OCI-LY1 (cell line): ENCODE measurements around the gene HMCN2.
"Not testable (repeated sequence)": the region's sequence is repeated elsewhere in the genome, so short reads cannot be mapped to it uniquely, and the experiment has no call there.

Experiments used
- H2AFZ ChIP-seq: fragments of 200-600 bp; sonication (generic), shearing (Covaris generic); 2 replicates; pipeline ENCODE4 v1.6.0; 2014; ENCODE audit warnings: antibody characterized with exemption, mild to moderate bottlenecking, low read length
- H3F3A ChIP-seq: fragments of 200-600 bp; sonication (generic), shearing (Covaris generic); 2 replicates; pipeline ENCODE4 v1.6.0; 2014; ENCODE audit warnings: mild to moderate bottlenecking, antibody characterized with exemption, low read length, moderate library complexity; ENCODE audit not compliant: insufficient read depth
- H3K27ac ChIP-seq: fragments of 200-600 bp; sonication (generic); 2 replicates; pipeline ENCODE4 v1.5.1; 2014; ENCODE audit warnings: low read length, mixed run types, mild to moderate bottlenecking, low read depth; ENCODE audit not compliant: poor library complexity, severe bottlenecking
- H3K27me3 ChIP-seq: fragments of 200-600 bp; sonication (generic); 2 replicates; pipeline ENCODE4 v1.6.0; 2014; ENCODE audit warnings: antibody characterized with exemption, mild to moderate bottlenecking, low read length, moderate library complexity; ENCODE audit not compliant: insufficient read depth
- H3K36me3 ChIP-seq: fragments of 200-600 bp; sonication (generic); 2 replicates; pipeline ENCODE4 v1.6.1; 2014; ENCODE audit warnings: mild to moderate bottlenecking, antibody characterized with exemption, low read length, moderate library complexity, mixed read lengths; ENCODE audit not compliant: insufficient read depth
- H3K4me1 ChIP-seq: fragments of 200-600 bp; sonication (generic); 2 replicates; pipeline ENCODE4 v1.5.1; 2014; ENCODE audit warnings: mild to moderate bottlenecking, low read length, moderate library complexity; ENCODE audit not compliant: insufficient read depth, severe bottlenecking
- H3K4me2 ChIP-seq: fragments of 200-600 bp; sonication (generic), shearing (Covaris generic); 2 replicates; pipeline ENCODE4 v1.6.1; 2014; ENCODE audit warnings: low read length
- H3K4me3 ChIP-seq: fragments of 200-600 bp; sonication (generic); 2 replicates; pipeline ENCODE4 v1.5.1; 2014; ENCODE audit warnings: low read length, low read depth, mild to moderate bottlenecking, mixed read lengths; ENCODE audit not compliant: poor library complexity, severe bottlenecking
- H3K79me2 ChIP-seq: fragments of 200-600 bp; shearing (Covaris generic); 2 replicates; pipeline ENCODE4 v1.6.1; 2016; ENCODE audit warnings: mixed run types, low read length, mixed read lengths; ENCODE audit not compliant: insufficient read depth
- H3K9ac ChIP-seq: fragments of 200-600 bp; sonication (generic), shearing (Covaris generic); 2 replicates; pipeline ENCODE4 v1.6.1; 2014; ENCODE audit warnings: mild to moderate bottlenecking, low read length, mixed read lengths
- H3K9me2 ChIP-seq: fragments of 200-600 bp; sonication (generic), shearing (Covaris generic); 2 replicates; pipeline ENCODE4 v1.6.1; 2014; ENCODE audit warnings: low read depth, mild to moderate bottlenecking, low read length, mixed read lengths
- H3K9me3 ChIP-seq: fragments of 200-600 bp; shearing (Covaris generic); 2 replicates; pipeline ENCODE4 v1.6.1; 2014; ENCODE audit warnings: low read length, mixed read lengths
- H4K20me1 ChIP-seq: fragments of 200-600 bp; sonication (generic), shearing (Covaris generic); 2 replicates; pipeline ENCODE4 v1.6.0; 2016; ENCODE audit warnings: mild to moderate bottlenecking, low read length; ENCODE audit not compliant: insufficient read depth
- CTCF ChIP-seq: fragments of 200-600 bp; sonication (generic), shearing (Covaris generic); IDR thresholded peaks from 2 replicates; pipeline ENCODE4 v1.5.1; 2017; ENCODE audit warnings: mild to moderate bottlenecking, antibody characterized with exemption, low read length, moderate library complexity, mixed read lengths
- EZH2 ChIP-seq: fragments of 200-600 bp; sonication (generic), shearing (Covaris generic); IDR thresholded peaks from 2 replicates; pipeline ENCODE4 v1.8.0; 2017; ENCODE audit warnings: borderline replicate concordance, mixed run types, mild to moderate bottlenecking, antibody characterized with exemption, low read length, moderate library complexity, mixed read lengths

HMCN2 gene

GRCh38 chr9:130340011-130340410 lies 74.5 kb downstream of the HMCN2 start:
- Histone ChIP-seq H4K20me1 (no peaks in the 10 kb centered on the region), H3F3A (no peaks in the 10 kb centered on the region), H3K9me2 (no peaks in the 10 kb centered on the region), H2AFZ (no peak overlapping the region), H3K79me2 (no peaks in the 10 kb centered on the region), H3K27me3 (no peaks in the 10 kb centered on the region), H3K4me1 (no peaks in the 10 kb centered on the region), H3K4me2 (no peak overlapping the region), H3K27ac (no peak overlapping the region), H3K36me3 (no peaks in the 10 kb centered on the region), H3K9me3 (no peaks in the 10 kb centered on the region), H3K4me3 (no peak overlapping the region), H3K9ac (no peak overlapping the region)
- TF ChIP-seq CTCF = no peak
- TF ChIP-seq EZH2 = no peak

GRCh38 chr9:130340557-130340956 lies 75.0 kb downstream of the HMCN2 start:
- not testable (repeated sequence) for H3K36me3 ChIP-seq, H2AFZ ChIP-seq, H3K4me3 ChIP-seq, H4K20me1 ChIP-seq, H3K9me2 ChIP-seq, H3K9ac ChIP-seq, H3K27me3 ChIP-seq, H3K4me2 ChIP-seq, H3K9me3 ChIP-seq, H3K4me1 ChIP-seq, H3F3A ChIP-seq, H3K79me2 ChIP-seq, H3K27ac ChIP-seq

- Histone ChIP-seq H3K9ac (no peak overlapping the region), H2AFZ (no peak overlapping the region), H3K4me2 (no peak overlapping the region), H3K36me3 (no peaks in the 10 kb centered on the region), H3K4me3 (no peak overlapping the region), H3K27me3 (no peaks in the 10 kb centered on the region), H3K4me1 (no peaks in the 10 kb centered on the region), H3K27ac (no peak overlapping the region), H3K9me3 (no peaks in the 10 kb centered on the region), H4K20me1 (no peaks in the 10 kb centered on the region), H3F3A (no peaks in the 10 kb centered on the region), H3K9me2 (no peaks in the 10 kb centered on the region), H3K79me2 (no peaks in the 10 kb centered on the region)
- TF ChIP-seq CTCF (no peak), EZH2 (no peak)
Observed at GRCh38 chr9:130341128-130341527, 75.6 kb downstream of the HMCN2 start.

- Histone ChIP-seq H3K27me3 (no peaks in the 10 kb centered on the region), H3K4me3 (no peak overlapping the region), H3K4me1 (no peaks in the 10 kb centered on the region), H3F3A (no peaks in the 10 kb centered on the region), H3K36me3 (no peaks in the 10 kb centered on the region), H3K9ac (no peak overlapping the region), H3K79me2 (no peaks in the 10 kb centered on the region), H3K9me2 (no peaks in the 10 kb centered on the region), H2AFZ (no peak overlapping the region), H3K9me3 (no peaks in the 10 kb centered on the region), H4K20me1 (no peaks in the 10 kb centered on the region), H3K27ac (no peak overlapping the region), H3K4me2 (no peak overlapping the region)
- TF ChIP-seq EZH2 (no peak), CTCF (no peak)
Observed at GRCh38 chr9:130341839-130342713, 76.5 kb downstream of the HMCN2 start.
